ENCODE data around the gene C3orf70.

Gene C3orf70

GRCh38 chr3:185041540-185041939, 111.3 kb downstream of the C3orf70 start:
- no peak overlapping the region for H3K4me3 Mint-ChIP-seq
- intact Hi-C loops (cut with micrococcal nuclease) = no loop called here
- peaks cover 73% of the 10 kb centered on the region for H3K36me3 Mint-ChIP-seq (ENCODE audit: low read depth)
- peaks cover 9% of the 10 kb centered on the region for H3K9me3 Mint-ChIP-seq
- peaks cover 17% of the 10 kb centered on the region for H3K4me1 Mint-ChIP-seq (ENCODE audit: low read depth)
- no peak overlapping the region for H3K27ac Mint-ChIP-seq
- H3K27me3 Mint-ChIP-seq = no peaks in the 10 kb centered on the region

GRCh38 chr3:185040425-185040824, 112.4 kb downstream of the C3orf70 start:
- Mint-ChIP-seq H3K27me3 (no peaks in the 10 kb centered on the region), H3K9me3 (peaks cover 9% of the 10 kb centered on the region), H3K36me3 (ENCODE audit: low read depth) (peaks cover 69% of the 10 kb centered on the region), H3K4me1 (ENCODE audit: low read depth) (peaks cover 9% of the 10 kb centered on the region), H3K4me3 (no peak overlapping the region), H3K27ac (no peak overlapping the region)
- intact Hi-C loops (cut with micrococcal nuclease) = no loop called here

DNA sequence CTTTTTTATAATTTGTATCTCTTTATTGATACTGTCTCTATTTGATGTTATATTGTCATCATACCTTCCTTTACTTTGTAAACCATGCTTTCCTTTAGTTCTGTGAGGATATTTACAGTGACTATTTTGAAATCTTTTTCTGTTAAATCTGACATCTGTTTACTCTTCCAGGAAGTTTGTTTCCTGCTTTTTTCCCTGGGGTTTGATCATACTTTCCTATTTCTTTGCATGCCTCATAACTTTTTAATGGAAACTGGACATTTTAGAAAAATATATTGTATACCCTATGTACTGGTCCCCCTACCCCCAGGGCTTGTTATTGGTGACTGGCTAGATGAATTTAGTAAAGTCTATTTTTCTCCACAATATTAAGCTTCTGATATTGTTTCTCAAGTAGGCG, 115.1 kb downstream of the C3orf70 start:
- Mint-ChIP-seq H3K36me3 (ENCODE audit: low read depth) (peaks cover 72% of the 10 kb centered on the region), H3K27ac (no peak overlapping the region), H3K4me1 (ENCODE audit: low read depth) (no peaks in the 10 kb centered on the region), H3K9me3 (peaks cover 22% of the 10 kb centered on the region), H3K27me3 (no peaks in the 10 kb centered on the region), H3K4me3 (no peak overlapping the region)
- intact Hi-C loops (cut with micrococcal nuclease) = no loop called here

DNA sequence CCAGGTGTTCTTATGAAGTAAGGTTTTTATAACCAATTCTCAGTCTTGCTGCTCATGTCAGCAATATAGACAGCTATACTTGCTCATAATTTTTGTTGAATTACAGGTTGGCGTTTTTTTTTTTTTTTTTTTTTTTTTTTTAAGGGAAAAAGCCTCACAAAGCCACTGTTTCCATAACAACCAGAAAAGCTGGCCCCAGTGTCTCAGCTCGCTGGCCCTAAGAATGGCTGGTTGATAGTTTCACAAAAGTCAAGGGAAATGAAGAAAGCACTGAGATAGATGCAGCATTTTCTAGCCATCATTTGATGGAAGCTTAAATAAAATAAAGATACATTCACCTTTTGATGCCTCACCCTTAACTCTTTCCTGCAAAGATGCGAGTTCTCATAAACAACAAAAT, 121.9 kb downstream of the C3orf70 start:
- peaks cover 85% of the 10 kb centered on the region for H3K36me3 Mint-ChIP-seq (ENCODE audit: low read depth)
- H3K27me3 Mint-ChIP-seq = no peaks in the 10 kb centered on the region
- no peak overlapping the region for H3K4me3 Mint-ChIP-seq
- H3K9me3 Mint-ChIP-seq = peaks cover 13% of the 10 kb centered on the region
- no peaks in the 10 kb centered on the region for H3K4me1 Mint-ChIP-seq (ENCODE audit: low read depth)
- intact Hi-C loops (cut with micrococcal nuclease) = no loop called here
- H3K27ac Mint-ChIP-seq = no peak overlapping the region

DNA sequence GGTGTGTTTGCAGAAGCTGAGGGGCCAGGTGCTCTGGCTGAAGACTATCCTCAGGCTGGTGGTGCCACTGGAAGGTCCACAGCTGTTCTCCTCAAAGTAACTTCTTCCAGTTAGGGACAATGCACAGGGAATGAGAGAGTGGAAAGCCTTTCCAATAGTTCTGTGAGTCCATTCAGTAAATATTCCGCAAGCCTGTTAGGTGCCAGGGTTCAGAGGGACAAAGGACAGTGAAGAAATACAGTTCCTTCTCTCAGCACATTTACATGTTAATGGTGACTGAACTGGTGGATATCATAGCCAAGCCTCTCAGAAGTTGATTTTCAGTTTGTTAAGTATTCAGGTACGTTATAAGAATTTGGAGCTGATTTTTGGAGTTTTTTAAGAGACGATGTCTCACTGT, 122.5 kb downstream of the C3orf70 start:
- H3K27ac Mint-ChIP-seq = no peak overlapping the region
- H3K36me3 Mint-ChIP-seq (ENCODE audit: low read depth) = peaks cover 88% of the 10 kb centered on the region

GRCh38 chr3:185029086-185029485, 123.8 kb downstream of the C3orf70 start:
- Mint-ChIP-seq H3K4me3 (no peak overlapping the region), H3K27me3 (no peaks in the 10 kb centered on the region), H3K9me3 (peaks cover 2% of the 10 kb centered on the region), H3K36me3 (ENCODE audit: low read depth) (peaks cover 88% of the 10 kb centered on the region), H3K27ac (no peak overlapping the region), H3K4me1 (ENCODE audit: low read depth) (no peaks in the 10 kb centered on the region)
- intact Hi-C loops (cut with micrococcal nuclease) = no loop called here

More for the DNA sequence above, 122.5 kb downstream of the C3orf70 start:
- intact Hi-C loops (cut with micrococcal nuclease) = no loop called here
- Mint-ChIP-seq H3K4me3 (no peak overlapping the region), H3K4me1 (ENCODE audit: low read depth) (no peaks in the 10 kb centered on the region), H3K9me3 (peaks cover 13% of the 10 kb centered on the region), H3K27me3 (no peaks in the 10 kb centered on the region)

DNA sequence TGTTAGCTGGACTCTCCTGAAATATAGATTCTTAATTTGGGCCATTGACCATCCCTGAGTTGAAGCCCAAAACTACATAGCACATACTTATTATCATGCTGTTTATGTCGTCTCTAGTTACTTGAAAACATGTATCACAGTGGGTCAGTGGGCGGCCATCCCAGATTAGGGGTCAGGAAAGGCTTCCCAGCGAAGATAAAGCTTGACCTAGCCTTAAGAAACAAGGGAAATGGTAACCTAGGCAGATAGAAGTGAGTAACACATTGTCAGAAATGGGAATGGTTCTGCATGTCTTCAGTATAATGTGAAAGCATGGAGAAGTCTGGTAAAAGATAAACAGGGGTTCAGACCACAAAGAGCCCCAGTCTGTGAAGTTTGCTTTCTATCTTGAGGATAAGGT, 124.7 kb downstream of the C3orf70 start:
- Mint-ChIP-seq H3K36me3 (ENCODE audit: low read depth) (peaks cover 89% of the 10 kb centered on the region), H3K27ac (no peak overlapping the region), H3K27me3 (no peaks in the 10 kb centered on the region), H3K4me1 (ENCODE audit: low read depth) (no peaks in the 10 kb centered on the region), H3K9me3 (no peaks in the 10 kb centered on the region), H3K4me3 (no peak overlapping the region)
- intact Hi-C loops (cut with micrococcal nuclease) = no loop called here

Measured in dendritic cell treated with granulocyte-macrophage colony-stimulating factor and Interleukin-4, amounts not matched to agents 40 ng/mL and 50 ng/mL, for 4 days (primary cell).